Loucy (cell line): Measurements from ENCODE around the gene FAM53B.

Experiments used
- CTCF ChIP-seq: fragments of 200-600 bp; sonication (generic); conservative IDR thresholded peaks from 2 replicates; pipeline ENCODE4 v1.5.1; 2014; ENCODE audit warnings: mild to moderate bottlenecking, antibody characterized with exemption, low read length
- EZH2phosphoT487 ChIP-seq: fragments of 200-600 bp; IDR thresholded peaks from 2 replicates; pipeline ENCODE4 v1.6.1; 2018; ENCODE audit warnings: antibody characterized with exemption, mild to moderate bottlenecking, moderate library complexity, borderline replicate concordance

- TF ChIP-seq CTCF (no peak), EZH2phosphoT487 (no peak)
Measured at GRCh38 chr10:124701038-124701365, 43.2 kb downstream of the FAM53B start.
